ENCODE measurements around the gene BCL11A.

DNA sequence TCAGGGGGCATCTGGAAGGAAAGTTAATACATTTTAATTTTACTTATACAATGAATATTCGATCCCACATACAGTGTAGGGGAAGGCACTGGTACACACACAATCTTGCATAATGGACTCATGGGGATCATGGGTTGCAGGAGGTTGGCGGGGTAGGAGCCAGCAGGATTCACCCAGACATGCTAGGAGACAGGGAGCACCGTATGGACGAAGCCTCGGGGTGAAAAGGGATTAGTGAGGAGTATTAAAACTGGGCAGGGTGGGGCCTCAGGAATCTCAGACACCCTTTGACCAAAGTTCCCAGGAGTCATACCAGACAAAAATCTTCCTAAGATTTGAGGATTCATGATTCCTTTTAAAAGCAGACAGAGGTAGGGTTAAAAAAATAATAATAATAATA is 140.8 kb downstream of the BCL11A start:
- TF ChIP-seq TOX (CRISPR knock-in tag; IDR thresholded peaks at IDR 0.05; ENCODE audit: borderline replicate concordance) (no peak), ZNF8 (CRISPR knock-in tag; IDR thresholded peaks at IDR 0.05) (no peak), ARNTL (CRISPR knock-in tag; IDR thresholded peaks at IDR 0.05; ENCODE audit: borderline replicate concordance, low read depth) (no peak), GLIS3 (CRISPR knock-in tag; IDR thresholded peaks at IDR 0.05) (no peak), PPARA (CRISPR knock-in tag; IDR thresholded peaks at IDR 0.05; ENCODE audit: borderline replicate concordance) (no peak), BACH2 (CRISPR knock-in tag; IDR thresholded peaks at IDR 0.05; ENCODE audit: borderline replicate concordance) (no peak), ESRRG (CRISPR knock-in tag; IDR thresholded peaks at IDR 0.05) (no peak), ZNF70 (CRISPR knock-in tag; IDR thresholded peaks at IDR 0.05) (no peak), ZFP30 (CRISPR knock-in tag; IDR thresholded peaks at IDR 0.05) (no peak), ZFP3 (CRISPR knock-in tag; IDR thresholded peaks at IDR 0.05) (no peak), RARB (CRISPR knock-in tag; IDR thresholded peaks at IDR 0.05) (no peak), ZNF565 (CRISPR knock-in tag; conservative IDR thresholded peaks at IDR 0.05; ENCODE audit: low read depth) (no peak)
- TF ChIP-seq, protein P1, sequence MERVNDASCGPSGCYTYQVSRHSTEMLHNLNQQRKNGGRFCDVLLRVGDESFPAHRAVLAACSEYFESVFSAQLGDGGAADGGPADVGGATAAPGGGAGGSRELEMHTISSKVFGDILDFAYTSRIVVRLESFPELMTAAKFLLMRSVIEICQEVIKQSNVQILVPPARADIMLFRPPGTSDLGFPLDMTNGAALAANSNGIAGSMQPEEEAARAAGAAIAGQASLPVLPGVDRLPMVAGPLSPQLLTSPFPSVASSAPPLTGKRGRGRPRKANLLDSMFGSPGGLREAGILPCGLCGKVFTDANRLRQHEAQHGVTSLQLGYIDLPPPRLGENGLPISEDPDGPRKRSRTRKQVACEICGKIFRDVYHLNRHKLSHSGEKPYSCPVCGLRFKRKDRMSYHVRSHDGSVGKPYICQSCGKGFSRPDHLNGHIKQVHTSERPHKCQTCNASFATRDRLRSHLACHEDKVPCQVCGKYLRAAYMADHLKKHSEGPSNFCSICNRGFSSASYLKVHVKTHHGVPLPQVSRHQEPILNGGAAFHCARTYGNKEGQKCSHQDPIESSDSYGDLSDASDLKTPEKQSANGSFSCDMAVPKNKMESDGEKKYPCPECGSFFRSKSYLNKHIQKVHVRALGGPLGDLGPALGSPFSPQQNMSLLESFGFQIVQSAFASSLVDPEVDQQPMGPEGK (CRISPR knock-in tag; IDR thresholded peaks at IDR 0.05; ENCODE audit: borderline replicate concordance), result no peak
- TF ChIP-seq, protein P2, sequence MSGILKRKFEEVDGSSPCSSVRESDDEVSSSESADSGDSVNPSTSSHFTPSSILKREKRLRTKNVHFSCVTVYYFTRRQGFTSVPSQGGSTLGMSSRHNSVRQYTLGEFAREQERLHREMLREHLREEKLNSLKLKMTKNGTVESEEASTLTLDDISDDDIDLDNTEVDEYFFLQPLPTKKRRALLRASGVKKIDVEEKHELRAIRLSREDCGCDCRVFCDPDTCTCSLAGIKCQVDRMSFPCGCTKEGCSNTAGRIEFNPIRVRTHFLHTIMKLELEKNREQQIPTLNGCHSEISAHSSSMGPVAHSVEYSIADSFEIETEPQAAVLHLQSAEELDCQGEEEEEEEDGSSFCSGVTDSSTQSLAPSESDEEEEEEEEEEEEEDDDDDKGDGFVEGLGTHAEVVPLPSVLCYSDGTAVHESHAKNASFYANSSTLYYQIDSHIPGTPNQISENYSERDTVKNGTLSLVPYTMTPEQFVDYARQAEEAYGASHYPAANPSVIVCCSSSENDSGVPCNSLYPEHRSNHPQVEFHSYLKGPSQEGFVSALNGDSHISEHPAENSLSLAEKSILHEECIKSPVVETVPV (CRISPR knock-in tag; IDR thresholded peaks at IDR 0.05), result no peak

Data from SK-N-SH treated with all-trans-retinoic acid at 6 μM for 48 hours (cell line).